GM21447 (cell line): ENCODE results near the gene NXPH4.

ENCODE experiments used
- ATAC-seq: cut with Tn5 transposase; IDR thresholded peaks from one replicate; pipeline ENCODE4 v1.9.1; 2021; ENCODE audit not compliant: unreplicated experiment

NXPH4 gene

GRCh38 chr12:57183939-57184725 is 32.5 kb upstream of the NXPH4 start:
- ATAC-seq, result no peak

- no peak for ATAC-seq
Observed at GRCh38 chr12:57185403-57185802, 31.2 kb upstream of the NXPH4 start.

- no peak for ATAC-seq
Observed at GRCh38 chr12:57185906-57186508, 30.6 kb upstream of the NXPH4 start.

GRCh38 chr12:57187222-57188089 is 29.1 kb upstream of the NXPH4 start:
- no peak for ATAC-seq

- no peak for ATAC-seq
Observed at GRCh38 chr12:57188090-57188425, 28.5 kb upstream of the NXPH4 start.

GRCh38 chr12:57190037-57190436 is 26.6 kb upstream of the NXPH4 start:
- ATAC-seq, result no peak

- ATAC-seq, result no peak
Observed at GRCh38 chr12:57190821-57191220, 25.8 kb upstream of the NXPH4 start.

GRCh38 chr12:57191410-57191809 is 25.2 kb upstream of the NXPH4 start:
- no peak for ATAC-seq

GRCh38 chr12:57192920-57193319 is 23.7 kb upstream of the NXPH4 start:
- ATAC-seq, result no peak

- ATAC-seq, result no peak
Observed at GRCh38 chr12:57193706-57194245, 22.8 kb upstream of the NXPH4 start.

- ATAC-seq, result no peak
Observed at GRCh38 chr12:57194253-57194652, 22.3 kb upstream of the NXPH4 start.

GRCh38 chr12:57195186-57195585 is 21.4 kb upstream of the NXPH4 start:
- ATAC-seq, result no peak

- no peak for ATAC-seq
Observed at GRCh38 chr12:57195611-57196371, 20.8 kb upstream of the NXPH4 start.

GRCh38 chr12:57196439-57196838 is 20.2 kb upstream of the NXPH4 start:
- ATAC-seq, result no peak

- ATAC-seq, result no peak
Observed at GRCh38 chr12:57196956-57197355, 19.6 kb upstream of the NXPH4 start.

- no peak for ATAC-seq
Observed at GRCh38 chr12:57198329-57198728, 18.3 kb upstream of the NXPH4 start.

- ATAC-seq, result no peak
Observed at GRCh38 chr12:57199191-57199590, 17.4 kb upstream of the NXPH4 start.

- no peak for ATAC-seq
Observed at GRCh38 chr12:57200497-57200896, 16.1 kb upstream of the NXPH4 start.

GRCh38 chr12:57201219-57201618 is 15.4 kb upstream of the NXPH4 start:
- ATAC-seq, result no peak

- ATAC-seq, result no peak
Observed at GRCh38 chr12:57201631-57202030, 15.0 kb upstream of the NXPH4 start.

- no peak for ATAC-seq
Observed at GRCh38 chr12:57202321-57202720, 14.3 kb upstream of the NXPH4 start.
